Measurements from ENCODE around the gene PRKCZ.
A peak's percentile ranks its signal among the peaks of the same experiment; 100 is the strongest.
"Not testable (repeated sequence)": the region's sequence is repeated elsewhere in the genome, so short reads cannot be mapped to it uniquely, and the experiment has no call there.

Gene PRKCZ

DNA sequence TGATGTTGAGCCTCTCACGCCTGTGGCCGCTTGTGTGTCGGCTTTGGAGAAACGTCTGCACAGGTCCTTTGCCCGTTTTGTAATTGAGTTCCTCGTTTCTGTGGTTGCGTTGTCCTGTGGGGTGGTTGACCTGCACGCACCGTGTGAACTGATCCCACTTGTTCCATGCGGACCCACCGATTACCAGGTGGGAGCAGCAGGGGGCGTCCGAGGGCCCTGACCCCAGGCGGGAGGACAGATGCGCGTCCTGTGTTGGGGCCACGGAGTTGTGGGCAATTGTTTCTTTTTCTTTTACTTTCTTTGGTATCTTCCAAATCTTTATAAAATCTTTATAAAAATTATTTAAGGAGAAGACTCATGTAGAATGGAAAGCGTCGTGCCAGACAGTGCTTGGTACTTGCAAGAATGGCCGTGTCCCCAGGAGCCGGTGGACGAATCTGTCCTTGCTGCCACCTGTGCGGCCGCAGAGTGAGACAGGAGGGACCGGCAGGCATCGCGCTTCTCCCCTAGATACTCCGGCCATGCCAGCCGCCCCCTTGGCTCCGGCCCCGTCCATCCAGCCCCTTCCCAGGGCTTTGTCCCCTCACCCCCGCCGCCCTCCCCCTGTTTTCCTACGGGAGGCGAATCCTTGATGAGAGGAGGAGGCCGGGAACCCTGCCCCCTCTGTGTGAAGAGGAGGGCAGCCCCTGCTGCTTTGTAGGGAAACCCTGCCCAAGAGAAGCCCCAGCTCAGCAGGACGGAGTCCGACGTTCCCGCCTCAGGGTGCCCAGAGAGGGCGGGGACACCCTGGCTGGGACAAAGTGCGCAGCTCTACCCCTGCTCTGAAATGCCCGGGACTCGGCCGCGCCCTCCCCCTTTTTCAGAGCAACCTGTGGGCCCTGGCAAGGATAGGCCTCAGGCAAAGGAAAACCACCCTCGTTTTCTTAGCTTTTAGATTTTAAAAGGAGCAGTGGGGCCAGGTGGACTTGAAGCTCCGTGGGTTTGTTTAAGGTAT lies 41.7 kb downstream of the PRKCZ start:
- ATAC-seq (ENCODE audit: low read depth) (no peak), DNase-seq (ENCODE audit: low spot score) (no peak)
- TF ChIP-seq, protein P1, sequence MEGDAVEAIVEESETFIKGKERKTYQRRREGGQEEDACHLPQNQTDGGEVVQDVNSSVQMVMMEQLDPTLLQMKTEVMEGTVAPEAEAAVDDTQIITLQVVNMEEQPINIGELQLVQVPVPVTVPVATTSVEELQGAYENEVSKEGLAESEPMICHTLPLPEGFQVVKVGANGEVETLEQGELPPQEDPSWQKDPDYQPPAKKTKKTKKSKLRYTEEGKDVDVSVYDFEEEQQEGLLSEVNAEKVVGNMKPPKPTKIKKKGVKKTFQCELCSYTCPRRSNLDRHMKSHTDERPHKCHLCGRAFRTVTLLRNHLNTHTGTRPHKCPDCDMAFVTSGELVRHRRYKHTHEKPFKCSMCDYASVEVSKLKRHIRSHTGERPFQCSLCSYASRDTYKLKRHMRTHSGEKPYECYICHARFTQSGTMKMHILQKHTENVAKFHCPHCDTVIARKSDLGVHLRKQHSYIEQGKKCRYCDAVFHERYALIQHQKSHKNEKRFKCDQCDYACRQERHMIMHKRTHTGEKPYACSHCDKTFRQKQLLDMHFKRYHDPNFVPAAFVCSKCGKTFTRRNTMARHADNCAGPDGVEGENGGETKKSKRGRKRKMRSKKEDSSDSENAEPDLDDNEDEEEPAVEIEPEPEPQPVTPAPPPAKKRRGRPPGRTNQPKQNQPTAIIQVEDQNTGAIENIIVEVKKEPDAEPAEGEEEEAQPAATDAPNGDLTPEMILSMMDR (IDR thresholded peaks at IDR 0.05; ENCODE audit: poor library complexity, severe bottlenecking): peak; percentile 9
- Histone ChIP-seq H3K36me3 (ENCODE audit: low read depth) (peaks cover 7% of the 10 kb centered on the region; the same call in 1 of the 2 replicates), H3K4me3 (ENCODE audit: severe bottlenecking) (no peak overlapping the region), H3K9me3 (ENCODE audit: severe bottlenecking) (peaks cover 8% of the 10 kb centered on the region), H3K27me3 (ENCODE audit: insufficient read depth, poor library complexity, severe bottlenecking) (no peaks in the 10 kb centered on the region), H3K4me1 (ENCODE audit: insufficient read depth, poor library complexity, severe bottlenecking) (no peaks in the 10 kb centered on the region), H3K27ac (ENCODE audit: poor library complexity, severe bottlenecking) (no peak overlapping the region)

DNA sequence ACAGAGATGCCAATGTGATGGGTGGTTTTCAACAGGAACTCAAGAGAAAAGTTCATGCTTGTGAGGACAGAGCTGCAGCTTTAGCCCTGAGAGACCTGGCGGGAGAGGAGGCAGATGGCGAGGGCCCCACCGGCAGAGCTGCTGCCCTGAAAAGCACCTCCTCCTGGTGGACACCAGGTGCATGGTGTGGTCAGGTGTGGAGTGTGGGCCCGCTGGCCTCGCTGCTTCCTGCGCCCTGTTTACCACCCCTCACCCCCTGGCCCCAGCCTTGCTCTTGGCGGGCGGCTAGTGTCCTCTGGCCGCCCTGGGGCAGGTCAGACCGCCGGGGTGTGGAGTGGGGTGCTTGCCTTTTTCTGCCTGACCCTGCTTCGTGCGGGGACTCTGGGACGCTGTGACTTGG lies 42.8 kb downstream of the PRKCZ start:
- DNase-seq (ENCODE audit: low spot score) (no peak), ATAC-seq (ENCODE audit: low read depth) (no peak)
- H3K27ac ChIP-seq (ENCODE audit: poor library complexity, severe bottlenecking): no peak overlapping the region
- no peak overlapping the region for H3K4me3 ChIP-seq (ENCODE audit: severe bottlenecking)
- no peaks in the 10 kb centered on the region for H3K4me1 ChIP-seq (ENCODE audit: insufficient read depth, poor library complexity, severe bottlenecking)
- peaks cover 7% of the 10 kb centered on the region; the same call in 1 of the 2 replicates for H3K36me3 ChIP-seq (ENCODE audit: low read depth)
- H3K27me3 ChIP-seq (ENCODE audit: insufficient read depth, poor library complexity, severe bottlenecking): no peaks in the 10 kb centered on the region
- H3K9me3 ChIP-seq (ENCODE audit: severe bottlenecking): peaks cover 12% of the 10 kb centered on the region
- TF ChIP-seq, protein P1 (IDR thresholded peaks at IDR 0.05; ENCODE audit: poor library complexity, severe bottlenecking): no peak

GRCh38 chr1:2093636-2094035 lies 43.4 kb downstream of the PRKCZ start:
- Histone ChIP-seq H3K4me3 (ENCODE audit: severe bottlenecking) (no peak overlapping the region), H3K36me3 (ENCODE audit: low read depth) (0 out of 2 replicates have a peak, but pooled peaks cover 2% of the 10 kb centered on the region), H3K4me1 (ENCODE audit: insufficient read depth, poor library complexity, severe bottlenecking) (no peaks in the 10 kb centered on the region), H3K27ac (ENCODE audit: poor library complexity, severe bottlenecking) (no peak overlapping the region), H3K9me3 (ENCODE audit: severe bottlenecking) (peaks cover 12% of the 10 kb centered on the region), H3K27me3 (ENCODE audit: insufficient read depth, poor library complexity, severe bottlenecking) (no peaks in the 10 kb centered on the region)
- no peak for ATAC-seq (ENCODE audit: low read depth)
- no peak for DNase-seq (ENCODE audit: low spot score)
- TF ChIP-seq, protein P1 (IDR thresholded peaks at IDR 0.05; ENCODE audit: poor library complexity, severe bottlenecking): no peak

DNA sequence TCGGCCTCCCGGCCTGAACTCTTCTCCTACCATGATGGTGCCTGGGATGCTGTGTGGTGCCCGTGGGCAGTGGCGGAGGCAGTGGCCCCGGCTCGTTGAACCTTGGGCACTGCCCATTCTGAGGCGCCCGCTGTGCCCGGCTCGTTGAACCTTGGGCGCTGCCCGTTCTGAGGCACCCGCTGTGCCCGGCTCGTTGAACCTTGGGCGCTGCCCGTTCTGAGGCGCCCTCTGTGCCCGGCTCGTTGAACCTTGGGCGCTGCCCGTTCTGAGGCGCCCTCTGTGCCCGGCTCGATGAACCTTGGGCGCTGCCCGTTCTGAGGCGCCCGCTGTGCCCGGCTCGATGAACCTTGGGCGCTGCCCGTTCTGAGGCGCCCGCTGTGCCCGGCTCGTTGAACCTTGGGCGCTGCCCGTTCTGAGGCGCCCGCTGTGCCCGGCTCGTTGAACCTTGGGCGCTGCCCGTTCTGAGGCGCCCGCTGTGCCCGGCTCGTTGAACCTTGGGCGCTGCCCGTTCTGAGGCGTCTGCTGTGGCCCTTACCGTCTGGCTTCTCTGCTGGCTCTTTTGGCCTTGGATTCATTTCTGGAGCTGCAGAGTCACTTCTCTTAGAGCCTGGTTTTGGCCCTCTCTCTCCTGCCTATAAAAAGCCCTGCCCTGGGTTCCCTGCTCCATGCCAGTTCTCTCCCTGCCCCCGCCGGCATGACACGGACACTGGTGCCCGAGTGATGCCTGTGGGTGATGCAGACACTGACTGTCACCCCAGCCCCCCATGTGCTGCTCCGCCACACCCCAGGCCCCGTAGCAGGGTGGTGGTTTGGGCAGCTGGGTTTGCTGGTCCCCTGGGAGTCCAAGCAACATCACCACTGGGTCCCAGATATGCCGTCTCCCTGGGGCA lies 44.3 kb downstream of the PRKCZ start:
- not testable (repeated sequence) for H3K27me3 ChIP-seq (ENCODE audit: insufficient read depth, poor library complexity, severe bottlenecking); DNase-seq (ENCODE audit: low spot score); ATAC-seq (ENCODE audit: low read depth); H3K36me3 ChIP-seq (ENCODE audit: low read depth); H3K4me1 ChIP-seq (ENCODE audit: insufficient read depth, poor library complexity, severe bottlenecking); H3K27ac ChIP-seq (ENCODE audit: poor library complexity, severe bottlenecking); H3K4me3 ChIP-seq (ENCODE audit: severe bottlenecking)
- peaks cover 12% of the 10 kb centered on the region for H3K9me3 ChIP-seq (ENCODE audit: severe bottlenecking)

DNA sequence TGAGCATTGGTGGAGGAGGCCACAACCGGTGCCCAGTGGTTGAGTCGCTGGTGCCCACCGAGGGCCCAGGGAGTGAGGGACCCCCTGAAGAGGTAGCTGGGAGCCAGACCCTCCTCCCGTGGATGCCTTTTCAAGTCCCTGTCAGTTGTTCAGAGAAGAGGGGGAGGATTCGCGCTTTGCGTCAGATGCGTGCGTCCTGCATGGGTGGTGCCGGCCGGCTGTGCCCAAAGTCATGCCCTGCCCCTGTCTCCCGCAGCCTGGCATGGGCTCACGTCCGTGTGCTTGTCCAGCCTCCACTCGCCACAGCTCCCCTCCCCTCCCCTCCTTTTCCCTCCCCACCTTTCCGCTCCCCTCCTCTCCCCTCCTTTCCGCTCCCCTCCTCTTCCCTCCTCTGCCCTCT lies 45.2 kb downstream of the PRKCZ start:
- Histone ChIP-seq H3K27me3 (ENCODE audit: insufficient read depth, poor library complexity, severe bottlenecking) (no peaks in the 10 kb centered on the region), H3K9me3 (ENCODE audit: severe bottlenecking) (peaks cover 12% of the 10 kb centered on the region), H3K27ac (ENCODE audit: poor library complexity, severe bottlenecking) (no peak overlapping the region), H3K36me3 (ENCODE audit: low read depth) (no peaks in the 10 kb centered on the region), H3K4me1 (ENCODE audit: insufficient read depth, poor library complexity, severe bottlenecking) (no peaks in the 10 kb centered on the region), H3K4me3 (ENCODE audit: severe bottlenecking) (no peak overlapping the region)
- no peak for DNase-seq (ENCODE audit: low spot score)
- TF ChIP-seq, protein P1 (IDR thresholded peaks at IDR 0.05; ENCODE audit: poor library complexity, severe bottlenecking): no peak
- ATAC-seq (ENCODE audit: low read depth): no peak
